MG63 (cell line): ENCODE results near the gene RIMBP2. TPM values are rescaled to one million over a fixed set of nuclear protein-coding genes. Genes with fewer than 3 reads are reported as not detected.
"Not testable (repeated sequence)": the region's sequence is repeated elsewhere in the genome, so short reads cannot be mapped to it uniquely, and the experiment has no call there.

ENCODE experiments used
- DNase-seq: peaks from one replicate; pipeline ENCODE4 v3.0.0-alpha.2; 2020
- H3K27me3 ChIP-seq: fragments of 250-450 bp; sonication (Bioruptor Pico); 2 replicates; pipeline ENCODE4 v1.5.1; 2020; ENCODE audit warnings: mild to moderate bottlenecking, moderate library complexity
- H3K36me3 ChIP-seq: fragments of 250-450 bp; sonication (Bioruptor Pico); 2 replicates; pipeline ENCODE4 v1.5.1; 2020; ENCODE audit warnings: mild to moderate bottlenecking, moderate library complexity
- H3K4me3 ChIP-seq: fragments of 250-450 bp; sonication (Bioruptor Pico); 2 replicates; pipeline ENCODE4 v1.5.1; 2020; ENCODE audit warnings: mild to moderate bottlenecking, moderate library complexity
- H3K9me3 ChIP-seq: fragments of 250-450 bp; sonication (Bioruptor Pico); 2 replicates; pipeline ENCODE4 v1.5.1; 2020; ENCODE audit warnings: mild to moderate bottlenecking, moderate library complexity
- total RNA-seq: library from RNA; depleted of rRNA; stranded (reverse); fragments of >200 nt; shearing (Covaris generic); gene quantifications from 2 replicates; pipeline ENCODE4 v1.2.3, GENCODE V29; 2014; ENCODE audit warnings: low replicate concordance

The RIMBP2 gene
- total RNA-seq, 1 experiment from 2014 or later: not detected

DNA sequence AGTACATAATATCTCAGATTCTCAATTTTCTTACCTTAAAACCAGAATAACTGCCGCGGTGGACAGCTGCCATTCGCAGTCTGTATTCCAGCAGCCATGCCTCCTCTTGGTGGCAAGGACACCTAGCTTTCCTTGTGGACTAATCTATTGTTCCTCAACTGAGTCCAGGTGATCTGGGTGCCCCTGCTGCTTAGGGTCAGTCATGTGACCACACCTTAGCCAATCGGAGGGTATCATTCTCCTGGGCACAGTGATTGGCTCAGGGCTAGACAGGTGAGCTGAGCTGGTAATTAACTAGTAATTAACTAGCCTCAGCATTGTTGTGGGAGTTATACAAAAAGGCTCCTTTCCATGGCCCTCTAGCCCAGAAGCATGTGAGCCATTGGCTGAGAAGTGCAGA is 55.0 kb downstream of the RIMBP2 start:
- Histone ChIP-seq H3K36me3 (no peaks in the 10 kb centered on the region), H3K4me3 (no peak overlapping the region), H3K27me3 (no peaks in the 10 kb centered on the region), H3K9me3 (no peaks in the 10 kb centered on the region)
- no peak for DNase-seq

DNA sequence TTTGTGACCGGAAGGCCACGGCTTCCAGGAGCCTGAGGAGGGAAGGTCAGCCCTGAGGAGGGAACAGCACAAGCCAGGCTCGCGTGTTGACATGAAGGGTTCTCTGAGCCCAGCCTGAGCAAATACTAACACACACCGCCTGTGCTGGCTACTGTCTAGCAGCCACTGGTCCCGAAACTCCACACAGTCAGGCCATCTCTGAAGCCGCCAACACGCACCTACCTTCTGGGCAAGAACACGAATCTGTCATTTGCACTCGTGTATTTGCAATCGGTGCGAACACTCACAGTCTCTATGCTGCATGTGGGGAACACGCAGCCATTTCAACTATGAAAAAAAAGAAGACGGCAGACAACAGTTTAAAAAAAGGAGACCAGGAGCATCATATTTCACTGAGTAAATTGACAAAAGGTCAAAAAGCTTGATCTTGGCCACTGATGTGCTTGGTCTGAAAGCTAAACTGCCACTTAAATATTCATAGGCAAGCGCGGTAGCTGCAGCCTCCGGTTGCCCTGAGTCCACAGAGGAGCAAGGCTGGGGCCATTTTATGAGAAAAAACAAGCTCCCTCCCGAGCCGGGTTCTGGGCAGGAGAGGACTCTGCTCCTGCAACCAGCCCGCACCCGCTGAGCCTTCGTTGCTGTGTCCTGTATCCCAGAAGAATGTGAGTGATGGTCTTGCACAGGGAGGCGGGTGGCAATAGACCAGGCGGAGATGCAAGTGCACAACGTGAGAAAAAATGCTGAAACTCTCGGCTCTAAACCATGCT is 57.8 kb downstream of the RIMBP2 start:
- Histone ChIP-seq H3K9me3 (no peaks in the 10 kb centered on the region), H3K4me3 (no peak overlapping the region)
- no peak for DNase-seq

DNA sequence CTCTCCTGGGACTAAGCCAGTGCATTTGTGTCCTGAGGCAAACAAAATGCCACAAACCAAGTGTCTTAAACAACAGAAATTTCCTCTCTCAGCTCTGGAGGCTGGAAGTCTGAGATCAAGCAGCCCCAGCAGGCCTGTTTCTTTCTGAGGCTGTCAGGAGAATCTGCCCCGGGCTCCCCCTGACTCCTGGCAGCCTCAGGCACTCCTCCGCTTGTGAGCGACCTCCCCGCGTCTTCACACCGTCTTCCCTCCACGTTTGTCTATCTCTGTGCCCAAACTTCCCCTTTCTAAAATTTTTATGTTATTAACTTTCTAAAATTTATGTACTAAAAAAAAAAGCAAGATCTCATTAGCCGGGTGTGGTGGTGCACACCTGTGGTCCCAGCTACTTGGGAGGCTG is 59.7 kb downstream of the RIMBP2 start:
- Histone ChIP-seq H3K27me3 (no peaks in the 10 kb centered on the region), H3K36me3 (no peaks in the 10 kb centered on the region), H3K9me3 (no peaks in the 10 kb centered on the region), H3K4me3 (no peak overlapping the region)
- DNase-seq: no peak

More for the DNA sequence above, 57.8 kb downstream of the RIMBP2 start:
- Histone ChIP-seq H3K36me3 (no peaks in the 10 kb centered on the region), H3K27me3 (no peaks in the 10 kb centered on the region)

DNA sequence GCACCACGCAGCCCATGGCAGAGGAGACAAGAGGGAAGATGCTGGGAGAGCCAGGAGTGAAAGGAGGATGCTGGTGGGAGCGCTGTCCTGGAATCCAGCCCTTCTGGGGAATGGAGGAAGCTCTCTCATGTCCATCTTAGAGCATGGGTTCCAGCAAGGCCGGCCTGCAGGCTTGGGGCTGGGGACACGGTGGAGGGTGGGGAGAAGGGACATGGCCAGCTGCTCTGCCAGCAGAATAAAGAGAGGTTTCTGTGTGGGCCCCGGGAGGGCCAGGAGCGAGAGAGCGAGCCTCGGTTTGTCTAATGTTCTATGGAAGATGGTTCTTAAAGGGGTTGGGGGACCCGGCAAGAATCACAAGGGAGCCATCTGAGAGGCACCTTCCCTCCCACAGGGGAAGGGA is 60.2 kb downstream of the RIMBP2 start:
- Histone ChIP-seq H3K27me3 (no peaks in the 10 kb centered on the region), H3K4me3 (no peak overlapping the region), H3K36me3 (no peaks in the 10 kb centered on the region), H3K9me3 (no peaks in the 10 kb centered on the region)
- DNase-seq: no peak

DNA sequence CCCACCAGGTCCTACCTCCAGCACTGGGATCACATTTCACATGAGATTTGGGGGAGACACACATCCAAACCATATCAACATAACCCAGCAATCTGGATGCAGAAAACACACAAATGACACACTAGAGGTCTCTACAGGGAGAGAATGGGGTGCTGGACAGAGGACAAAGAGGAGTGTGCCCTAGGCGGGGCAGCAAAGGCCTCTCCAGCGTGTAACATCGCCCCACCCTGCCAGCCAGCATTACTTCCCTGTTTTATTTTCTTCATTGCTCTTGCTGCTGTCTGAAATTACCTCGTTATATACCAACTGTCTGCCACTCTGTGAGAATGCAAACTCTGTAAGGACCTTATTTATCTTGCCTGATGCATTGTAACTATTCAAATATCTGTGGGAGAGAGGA is 61.1 kb downstream of the RIMBP2 start:
- Histone ChIP-seq H3K9me3 (no peaks in the 10 kb centered on the region), H3K36me3 (no peaks in the 10 kb centered on the region), H3K27me3 (no peaks in the 10 kb centered on the region), H3K4me3 (no peak overlapping the region)
- DNase-seq: no peak

DNA sequence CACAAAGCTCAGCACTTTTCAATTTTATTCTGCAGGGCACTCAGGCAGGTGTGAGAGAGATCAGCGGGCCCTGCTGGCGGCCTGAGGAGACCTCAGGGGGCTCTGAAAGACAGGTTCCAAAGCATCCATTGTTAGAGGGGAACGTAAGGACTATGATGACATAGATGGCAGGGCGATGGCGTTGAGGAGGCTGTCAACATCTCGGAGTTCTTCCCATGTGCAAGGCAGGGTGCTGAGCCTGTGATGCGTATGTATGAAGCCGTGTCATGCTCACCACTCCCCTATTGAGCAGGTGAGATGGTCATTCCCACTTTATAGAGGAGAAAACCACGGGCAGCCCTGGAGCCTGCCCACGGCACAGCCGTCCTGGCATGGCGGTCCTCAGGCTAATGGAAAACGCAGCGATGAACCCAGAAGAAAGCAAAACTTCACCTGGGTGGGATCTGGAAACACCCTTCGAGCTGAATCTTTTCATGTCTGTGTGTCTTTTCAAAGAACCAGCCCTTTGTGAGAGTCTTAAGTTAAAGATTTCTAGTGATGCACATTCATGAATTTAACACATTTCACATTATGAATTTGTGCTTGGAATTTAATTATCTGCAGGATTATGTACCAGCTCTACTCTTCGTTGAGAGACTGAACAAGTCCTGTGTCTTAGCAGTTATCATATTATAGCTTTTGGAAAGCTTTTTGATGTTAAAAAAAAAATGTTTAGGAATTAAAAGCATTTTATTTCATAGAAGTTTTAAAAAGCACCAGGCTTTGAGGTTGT is 64.7 kb downstream of the RIMBP2 start:
- Histone ChIP-seq H3K27me3 (no peaks in the 10 kb centered on the region), H3K9me3 (no peaks in the 10 kb centered on the region), H3K36me3 (no peaks in the 10 kb centered on the region), H3K4me3 (no peak overlapping the region)
- no peak for DNase-seq

DNA sequence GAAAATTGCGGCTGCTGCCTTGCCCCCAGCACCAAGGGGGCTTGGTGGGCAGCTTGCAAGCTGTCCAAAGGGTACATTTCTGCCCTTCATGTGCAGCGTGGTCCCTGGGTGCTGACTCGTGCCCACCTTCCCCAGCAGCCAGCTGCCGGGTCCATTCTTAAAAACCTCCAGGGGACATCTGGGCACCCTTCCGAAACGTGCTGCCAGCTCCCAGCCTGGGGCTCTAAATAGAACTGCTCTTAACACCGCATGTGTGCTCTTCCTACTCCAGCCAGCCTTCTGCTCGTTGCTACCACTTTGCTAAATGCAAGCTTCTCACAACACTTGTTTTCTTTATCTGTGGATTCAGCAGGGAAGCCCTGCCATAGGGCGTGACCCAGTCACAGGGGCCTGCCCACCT is 66.0 kb downstream of the RIMBP2 start:
- Histone ChIP-seq H3K36me3 (no peaks in the 10 kb centered on the region), H3K9me3 (no peaks in the 10 kb centered on the region), H3K4me3 (no peak overlapping the region), H3K27me3 (no peaks in the 10 kb centered on the region)
- no peak for DNase-seq

DNA sequence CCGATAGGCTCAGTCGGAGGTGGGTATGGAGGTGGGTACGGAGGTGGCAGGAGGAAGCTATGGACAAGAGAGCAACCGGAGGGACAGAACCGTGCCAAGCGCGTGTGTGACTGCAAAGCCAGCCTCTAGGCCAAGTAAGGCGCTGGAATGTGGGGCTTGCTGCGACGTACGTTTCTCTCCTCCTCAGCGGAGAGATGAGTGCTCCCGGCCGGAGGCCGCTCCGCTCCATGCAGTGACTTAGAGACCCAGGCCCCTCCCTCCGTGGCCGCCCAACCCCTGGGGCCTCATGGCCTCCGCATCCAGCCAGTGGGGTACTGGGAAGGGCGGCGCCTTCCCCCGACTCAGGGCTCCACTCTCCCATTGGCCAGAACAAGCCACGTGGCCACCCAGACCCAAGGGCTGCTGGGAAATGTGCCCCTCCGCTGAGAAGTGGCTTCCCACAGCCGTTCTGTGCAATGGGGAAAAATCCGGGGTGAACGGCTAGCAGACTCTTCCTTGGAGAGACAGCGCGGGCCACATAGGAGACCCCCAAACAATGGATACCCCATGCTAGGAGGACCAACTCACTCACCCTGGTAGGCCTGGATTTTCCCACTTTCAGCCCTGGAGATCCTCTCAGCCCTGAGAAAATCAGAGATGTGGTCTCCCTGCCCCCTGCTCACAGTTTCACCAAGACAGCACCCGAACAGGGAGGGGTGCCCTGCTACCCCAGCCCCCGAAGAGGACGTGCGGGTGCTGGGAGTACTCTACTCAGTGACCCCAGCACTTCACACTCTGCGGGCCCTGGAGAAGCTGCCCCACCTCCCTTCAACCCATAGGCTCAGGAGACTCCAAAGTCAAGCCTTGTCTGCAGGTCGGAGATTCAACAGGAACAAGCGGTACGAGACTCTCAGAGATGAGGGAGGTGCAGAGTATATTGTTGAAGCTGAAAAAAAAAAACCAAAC is 66.7 kb downstream of the RIMBP2 start:
- no peak overlapping the region for H3K4me3 ChIP-seq
- no peaks in the 10 kb centered on the region for H3K36me3 ChIP-seq
- H3K9me3 ChIP-seq: no peaks in the 10 kb centered on the region
- DNase-seq: no peak
- H3K27me3 ChIP-seq: no peaks in the 10 kb centered on the region

DNA sequence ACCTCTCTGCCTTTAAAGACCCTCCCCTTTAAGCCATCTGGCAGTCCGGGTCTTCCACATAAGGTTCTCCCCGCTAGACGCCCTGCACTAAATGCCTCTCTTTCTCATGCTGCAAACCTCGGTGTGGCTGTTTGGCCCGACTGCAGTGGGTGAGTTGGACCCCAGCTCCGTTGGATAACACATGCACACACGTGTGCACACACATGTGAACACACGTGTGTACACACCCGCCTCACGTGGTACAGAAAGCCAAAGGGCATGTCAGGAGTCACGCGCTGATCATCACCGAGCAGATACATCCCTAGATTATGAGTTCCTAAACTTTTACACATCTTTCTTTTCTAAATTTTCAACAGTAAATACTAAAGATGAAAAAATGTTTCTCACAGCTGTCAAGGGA is 68.3 kb downstream of the RIMBP2 start:
- H3K36me3 ChIP-seq: no peaks in the 10 kb centered on the region
- no peak for DNase-seq
- no peak overlapping the region for H3K4me3 ChIP-seq
- no peaks in the 10 kb centered on the region for H3K27me3 ChIP-seq
- no peaks in the 10 kb centered on the region for H3K9me3 ChIP-seq

DNA sequence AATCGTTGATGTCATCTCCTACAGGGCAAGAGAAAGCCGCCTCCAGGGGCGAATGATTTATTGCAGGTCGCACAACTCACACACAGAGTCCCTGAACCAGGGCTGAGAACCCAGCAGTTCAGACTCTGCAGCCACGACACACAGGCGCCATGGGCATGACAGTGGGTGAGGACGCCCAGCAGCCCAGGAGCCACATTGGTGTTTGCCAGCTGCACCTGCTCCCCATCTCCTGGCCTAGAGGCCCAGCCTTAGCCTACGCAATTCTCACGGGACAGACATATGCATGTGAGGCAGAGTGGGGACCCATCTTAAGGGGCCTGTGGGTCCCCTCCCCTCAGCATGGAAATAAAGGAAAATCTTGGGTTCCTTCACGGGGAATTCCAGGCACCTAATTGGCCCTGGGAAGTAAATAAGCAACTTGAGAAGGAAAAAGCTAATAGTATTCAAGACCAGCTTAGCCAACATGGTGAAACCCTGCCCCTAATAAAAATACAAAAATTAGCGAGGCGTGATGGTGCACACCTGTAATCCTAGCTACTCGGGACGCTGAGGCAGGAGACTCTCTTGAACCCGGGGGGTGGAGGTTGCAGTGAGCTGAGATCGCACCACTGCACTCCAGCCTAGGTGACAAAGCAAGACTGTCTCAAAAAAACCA is 69.3 kb downstream of the RIMBP2 start:
- no peak for DNase-seq
- no peak overlapping the region for H3K4me3 ChIP-seq
- no peaks in the 10 kb centered on the region for H3K27me3 ChIP-seq
- no peaks in the 10 kb centered on the region for H3K36me3 ChIP-seq
- no peaks in the 10 kb centered on the region for H3K9me3 ChIP-seq

DNA sequence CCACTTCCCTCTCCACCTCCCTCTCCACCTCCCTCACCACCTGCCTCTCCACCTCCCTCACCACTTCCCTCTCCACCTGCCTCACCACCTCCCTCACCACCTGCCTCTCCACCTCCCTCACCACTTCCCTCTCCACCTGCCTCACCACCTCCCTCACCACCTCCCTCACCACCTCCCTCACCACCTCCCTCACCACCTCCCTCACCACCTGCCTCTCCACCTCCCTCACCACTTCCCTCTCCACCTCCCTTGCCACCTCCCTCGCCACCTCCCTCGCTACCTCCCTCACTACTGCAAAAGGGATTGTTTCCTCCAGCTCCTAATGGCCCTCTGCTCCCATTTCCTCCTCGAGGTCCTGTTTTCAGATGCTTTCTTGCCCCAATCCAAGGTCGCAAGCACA is 69.9 kb downstream of the RIMBP2 start:
- not testable (repeated sequence) for H3K9me3 ChIP-seq, DNase-seq, H3K27me3 ChIP-seq, H3K4me3 ChIP-seq, H3K36me3 ChIP-seq

DNA sequence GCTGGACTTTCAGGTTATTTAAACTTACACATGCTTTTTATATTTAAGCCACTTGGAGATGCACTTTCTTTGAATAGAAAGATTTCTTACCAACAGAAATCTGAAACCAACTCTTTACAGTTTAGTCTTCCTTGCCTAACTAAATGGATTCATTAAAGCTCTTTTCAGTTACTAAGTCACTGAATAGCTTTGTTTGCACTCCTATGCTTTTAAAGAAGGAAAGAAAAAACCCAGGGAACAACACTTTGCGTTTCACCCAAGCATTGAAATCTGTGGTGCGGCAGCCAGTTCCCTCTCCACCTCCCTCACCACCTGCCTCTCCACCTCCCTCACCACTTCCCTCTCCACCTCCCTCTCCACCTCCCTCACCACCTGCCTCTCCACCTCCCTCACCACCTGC is 70.3 kb downstream of the RIMBP2 start:
- DNase-seq: no peak
- Histone ChIP-seq H3K36me3 (no peaks in the 10 kb centered on the region), H3K9me3 (no peaks in the 10 kb centered on the region)

DNA sequence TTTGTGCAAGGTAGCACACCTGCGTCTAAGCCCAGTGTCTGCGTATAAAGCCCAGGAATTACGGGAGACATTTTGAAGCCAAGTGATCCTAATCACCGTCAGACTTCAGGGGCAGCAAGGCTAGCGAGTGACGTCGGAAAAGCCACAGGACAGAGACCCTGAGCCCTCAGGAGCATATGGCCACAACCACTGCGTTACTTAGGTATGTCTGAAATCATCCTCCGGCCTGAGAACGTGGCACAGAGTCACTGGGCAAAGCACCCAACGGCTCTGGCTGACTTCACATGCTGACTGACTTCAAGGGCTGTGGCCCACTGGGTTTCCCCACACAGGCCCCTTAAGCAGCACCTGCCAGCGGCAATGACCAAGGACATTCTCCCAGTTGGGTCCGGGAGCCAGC is 71.5 kb downstream of the RIMBP2 start:
- no peaks in the 10 kb centered on the region for H3K36me3 ChIP-seq
- H3K27me3 ChIP-seq: no peaks in the 10 kb centered on the region
- DNase-seq: no peak
- no peaks in the 10 kb centered on the region for H3K9me3 ChIP-seq
- H3K4me3 ChIP-seq: no peak overlapping the region

More for the DNA sequence above, 70.3 kb downstream of the RIMBP2 start:
- no peak overlapping the region for H3K4me3 ChIP-seq
- no peaks in the 10 kb centered on the region for H3K27me3 ChIP-seq

DNA sequence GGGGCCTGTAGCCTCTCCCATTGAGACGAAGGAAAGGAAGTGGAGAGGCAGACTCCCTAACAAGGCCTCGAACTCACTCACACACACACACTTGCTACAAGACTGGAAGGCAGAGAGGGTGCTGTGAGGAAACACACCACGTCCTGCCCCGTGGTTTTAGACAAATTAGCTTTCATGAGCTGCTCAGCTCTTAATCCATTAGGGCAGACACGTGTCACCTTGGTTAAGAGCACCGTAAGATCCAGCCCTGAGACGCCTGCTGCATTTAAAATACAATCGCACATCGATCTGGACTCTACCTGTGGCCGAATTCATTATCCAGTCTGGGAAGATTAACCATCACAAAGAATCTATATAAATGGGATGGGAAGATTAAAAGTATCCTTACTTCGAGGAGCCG is 72.0 kb downstream of the RIMBP2 start:
- Histone ChIP-seq H3K4me3 (no peak overlapping the region), H3K36me3 (no peaks in the 10 kb centered on the region), H3K27me3 (no peaks in the 10 kb centered on the region), H3K9me3 (no peaks in the 10 kb centered on the region)
- no peak for DNase-seq

DNA sequence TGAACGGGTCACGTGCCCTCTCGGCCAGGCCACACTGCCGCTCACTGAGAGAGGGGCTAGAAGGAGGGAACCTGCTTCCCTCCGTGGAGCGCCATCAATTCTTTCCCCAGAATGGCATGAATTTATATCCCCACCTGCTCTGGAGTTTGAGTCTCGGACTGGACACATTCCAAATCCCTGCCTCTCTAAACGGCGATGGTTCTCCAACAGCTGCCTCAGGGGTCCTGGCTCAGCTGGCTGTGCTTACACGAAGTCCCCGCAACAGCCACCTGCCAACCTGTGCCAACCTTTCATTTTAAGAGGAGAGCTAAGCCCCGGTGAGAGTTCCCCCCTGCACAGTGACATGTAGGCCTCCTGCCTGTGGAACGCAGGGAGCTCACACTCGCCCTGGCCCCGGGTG is 73.2 kb downstream of the RIMBP2 start:
- DNase-seq: no peak
- H3K27me3 ChIP-seq: no peaks in the 10 kb centered on the region
- H3K36me3 ChIP-seq: no peaks in the 10 kb centered on the region
- no peaks in the 10 kb centered on the region for H3K9me3 ChIP-seq
- no peak overlapping the region for H3K4me3 ChIP-seq

DNA sequence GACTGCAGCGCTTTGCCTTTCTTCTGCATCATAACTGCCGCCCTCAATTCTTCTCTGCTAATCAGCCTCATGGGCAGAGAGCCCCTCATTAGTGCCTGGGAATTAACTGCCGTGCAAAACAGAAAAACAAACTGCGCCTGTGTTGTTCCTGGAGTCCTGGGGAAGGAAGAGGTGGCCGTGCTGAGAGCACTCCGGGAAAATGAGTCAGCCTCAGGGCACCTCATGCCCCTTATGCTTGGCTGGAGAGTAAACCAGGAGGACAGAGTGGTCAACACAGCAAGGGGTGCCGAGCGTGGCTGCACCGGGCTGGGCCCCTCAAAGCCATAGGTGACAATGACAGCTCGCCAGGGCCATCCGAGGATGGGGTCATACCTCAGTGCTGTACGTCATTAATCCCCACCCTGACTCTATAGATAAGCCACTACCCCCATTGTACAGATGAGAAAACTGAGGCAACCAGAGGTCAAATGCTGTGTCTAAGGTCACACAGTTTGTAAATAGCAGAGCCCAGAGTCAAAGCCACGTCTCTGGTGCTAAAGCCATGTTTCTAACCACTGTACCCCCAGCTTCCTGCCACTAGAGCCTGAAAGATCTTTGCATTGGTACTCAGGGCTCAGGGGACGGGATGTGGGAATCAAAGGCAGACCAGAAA is 74.4 kb downstream of the RIMBP2 start:
- no peaks in the 10 kb centered on the region for H3K9me3 ChIP-seq
- H3K4me3 ChIP-seq: no peak overlapping the region
- DNase-seq: no peak
- no peaks in the 10 kb centered on the region for H3K27me3 ChIP-seq
- no peaks in the 10 kb centered on the region for H3K36me3 ChIP-seq
